ENCODE measurements around the gene TTC34.
"Not testable (repeated sequence)": the region's sequence is repeated elsewhere in the genome, so short reads cannot be mapped to it uniquely, and the experiment has no call there.

The TTC34 gene

DNA sequence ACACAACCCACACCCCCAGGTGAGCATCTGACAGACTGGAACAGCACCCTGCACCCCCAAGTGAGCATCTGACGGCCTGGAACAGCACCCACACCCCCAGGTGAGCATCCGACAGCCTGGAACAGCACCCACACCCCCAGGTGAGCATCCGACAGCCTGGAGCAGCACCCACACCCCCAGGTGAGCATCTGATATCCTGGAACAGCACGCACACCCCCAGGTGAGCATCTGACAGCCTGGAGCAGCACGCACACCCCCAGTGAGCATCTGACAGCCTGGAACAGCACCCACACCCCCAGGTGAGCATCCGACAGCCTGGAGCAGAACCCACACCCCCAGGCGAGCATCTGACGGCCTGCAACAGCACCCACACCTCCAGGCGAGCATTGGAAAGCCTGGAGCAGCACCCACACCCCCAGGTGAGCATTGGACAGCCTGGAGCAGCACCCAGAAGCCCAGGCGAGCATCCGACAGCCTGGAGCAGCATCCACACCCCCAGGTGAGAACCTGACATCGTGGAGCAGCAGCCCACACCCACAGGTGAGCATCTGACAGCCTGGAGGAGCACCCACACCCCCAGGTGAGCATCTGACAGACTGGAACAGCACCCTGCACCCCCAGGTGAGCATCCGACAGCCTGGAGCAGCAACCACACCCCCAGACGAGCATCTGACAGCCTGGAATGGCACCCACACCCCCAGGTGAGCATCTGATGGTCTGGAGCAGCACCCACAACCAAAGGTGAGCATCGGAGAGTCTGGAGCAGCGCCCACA is 149.2 kb downstream of the TTC34 start:
- not testable (repeated sequence) for FAIRE-seq; DNase-seq (ENCODE audit: insufficient read length, low spot score)

- TF ChIP-seq POU2F2 (IDR thresholded peaks at IDR 0.05; ENCODE audit: low read depth, low read length), result no peak
- TF ChIP-seq POLR2AphosphoS5 (IDR thresholded peaks at IDR 0.05; ENCODE audit: low read depth, low read length), result no peak
- TF ChIP-seq PAX5 (IDR thresholded peaks at IDR 0.05; ENCODE audit: insufficient read depth, low read length, severe bottlenecking), result no peak
- TF ChIP-seq POLR2A (IDR thresholded peaks at IDR 0.05; ENCODE audit: low read depth, low read length), result no peak
- no peak for TF ChIP-seq TAF1 (IDR thresholded peaks at IDR 0.05; ENCODE audit: low read depth, low read length)
- no peak for TF ChIP-seq SPI1 (IDR thresholded peaks at IDR 0.05; ENCODE audit: low read depth, low read length)
- no peak for FAIRE-seq
- DNase-seq (ENCODE audit: insufficient read length, low spot score), result no peak
Observed at GRCh38 chr1:2650967-2651645, 150.4 kb downstream of the TTC34 start.

DNA sequence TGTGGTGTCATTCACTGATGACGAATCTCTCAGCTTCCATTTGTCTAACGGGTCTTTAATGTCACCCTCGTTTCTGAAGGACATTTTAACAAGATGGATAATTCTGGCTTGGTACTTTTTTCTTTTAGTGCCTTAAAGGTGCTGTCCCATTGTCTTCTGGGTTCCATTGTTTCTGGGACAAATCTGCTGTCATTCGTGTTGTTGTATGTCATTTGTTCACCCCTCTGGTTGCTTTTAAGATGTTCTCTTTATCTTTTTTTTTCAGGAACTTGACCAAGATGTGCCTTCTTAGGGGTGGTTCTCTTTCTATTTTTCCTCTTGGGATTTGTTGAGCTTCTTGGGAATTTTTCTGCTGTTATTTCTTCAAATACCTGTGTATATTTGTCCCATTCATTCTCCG is 154.7 kb downstream of the TTC34 start:
- no peak for FAIRE-seq
- TF ChIP-seq PAX5 (IDR thresholded peaks at IDR 0.05; ENCODE audit: insufficient read depth, low read length, severe bottlenecking), result no peak
- no peak for TF ChIP-seq POLR2A (IDR thresholded peaks at IDR 0.05; ENCODE audit: low read depth, low read length)
- no peak for TF ChIP-seq TAF1 (IDR thresholded peaks at IDR 0.05; ENCODE audit: low read depth, low read length)
- no peak for TF ChIP-seq POLR2AphosphoS5 (IDR thresholded peaks at IDR 0.05; ENCODE audit: low read depth, low read length)
- no peak for TF ChIP-seq POU2F2 (IDR thresholded peaks at IDR 0.05; ENCODE audit: low read depth, low read length)
- TF ChIP-seq SPI1 (IDR thresholded peaks at IDR 0.05; ENCODE audit: low read depth, low read length), result no peak
- no peak for DNase-seq (ENCODE audit: insufficient read length, low spot score)

DNA sequence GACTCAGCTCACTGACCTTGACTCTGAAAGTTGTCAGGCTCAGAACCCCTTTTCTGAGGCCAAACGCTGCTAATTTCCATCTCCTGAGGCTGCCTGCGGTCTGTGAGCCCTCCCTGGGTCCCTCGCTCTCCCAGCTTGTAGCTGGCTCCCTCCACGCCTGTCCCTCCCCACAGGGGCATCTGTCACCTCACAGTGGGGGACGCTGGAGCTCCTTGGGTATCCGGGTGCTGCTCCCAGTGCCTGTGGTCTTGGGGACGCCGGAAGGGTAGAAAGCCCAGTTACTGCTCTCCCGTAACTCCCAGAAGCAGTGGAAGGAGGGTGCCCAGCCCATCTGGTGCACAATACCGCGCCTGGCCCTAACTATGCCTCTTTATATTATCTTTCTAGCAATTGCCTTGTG is 155.7 kb downstream of the TTC34 start:
- DNase-seq (ENCODE audit: insufficient read length, low spot score) (no peak), FAIRE-seq (no peak)
- TF ChIP-seq POU2F2 (IDR thresholded peaks at IDR 0.05; ENCODE audit: low read depth, low read length) (no peak), PAX5 (IDR thresholded peaks at IDR 0.05; ENCODE audit: insufficient read depth, low read length, severe bottlenecking) (no peak), POLR2A (IDR thresholded peaks at IDR 0.05; ENCODE audit: low read depth, low read length) (no peak), TAF1 (IDR thresholded peaks at IDR 0.05; ENCODE audit: low read depth, low read length) (no peak), SPI1 (IDR thresholded peaks at IDR 0.05; ENCODE audit: low read depth, low read length) (no peak), POLR2AphosphoS5 (IDR thresholded peaks at IDR 0.05; ENCODE audit: low read depth, low read length) (no peak)

DNA sequence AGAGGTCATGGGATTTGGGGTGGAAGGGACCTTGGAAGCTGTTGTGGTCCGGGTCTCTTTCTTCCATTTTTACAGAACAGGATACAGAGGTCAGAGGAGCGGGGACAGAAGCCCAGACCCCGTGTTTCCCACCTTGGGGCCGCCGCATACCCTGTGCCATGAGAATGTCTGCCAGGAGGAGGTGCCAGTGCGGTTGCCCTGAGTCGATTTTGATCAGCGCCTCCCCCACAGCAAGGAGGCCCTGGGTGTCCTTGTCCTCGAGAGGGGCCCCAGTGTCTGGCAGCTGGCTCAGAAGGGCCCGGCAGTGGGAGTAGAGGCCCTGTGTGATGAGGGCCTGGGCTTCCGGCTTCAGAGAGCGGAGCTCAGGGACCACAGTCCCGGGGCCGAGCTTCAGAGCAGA is 156.3 kb downstream of the TTC34 start:
- TF ChIP-seq POLR2AphosphoS5 (IDR thresholded peaks at IDR 0.05; ENCODE audit: low read depth, low read length), result no peak
- TF ChIP-seq POU2F2 (IDR thresholded peaks at IDR 0.05; ENCODE audit: low read depth, low read length), result no peak
- TF ChIP-seq TAF1 (IDR thresholded peaks at IDR 0.05; ENCODE audit: low read depth, low read length), result no peak
- TF ChIP-seq POLR2A (IDR thresholded peaks at IDR 0.05; ENCODE audit: low read depth, low read length), result no peak
- TF ChIP-seq PAX5 (IDR thresholded peaks at IDR 0.05; ENCODE audit: insufficient read depth, low read length, severe bottlenecking), result no peak
- TF ChIP-seq SPI1 (IDR thresholded peaks at IDR 0.05; ENCODE audit: low read depth, low read length), result no peak
- DNase-seq (ENCODE audit: insufficient read length, low spot score) (no peak), FAIRE-seq (no peak)

GRCh38 chr1:2644591-2645101 is 156.8 kb downstream of the TTC34 start:
- TF ChIP-seq POU2F2 (IDR thresholded peaks at IDR 0.05; ENCODE audit: low read depth, low read length), result no peak
- TF ChIP-seq PAX5 (IDR thresholded peaks at IDR 0.05; ENCODE audit: insufficient read depth, low read length, severe bottlenecking), result no peak
- no peak for TF ChIP-seq POLR2AphosphoS5 (IDR thresholded peaks at IDR 0.05; ENCODE audit: low read depth, low read length)
- TF ChIP-seq TAF1 (IDR thresholded peaks at IDR 0.05; ENCODE audit: low read depth, low read length), result no peak
- TF ChIP-seq SPI1 (IDR thresholded peaks at IDR 0.05; ENCODE audit: low read depth, low read length), result no peak
- TF ChIP-seq POLR2A (IDR thresholded peaks at IDR 0.05; ENCODE audit: low read depth, low read length), result no peak
- FAIRE-seq (no peak), DNase-seq (ENCODE audit: insufficient read length, low spot score) (no peak)

- no peak for FAIRE-seq
- TF ChIP-seq POLR2A (IDR thresholded peaks at IDR 0.05; ENCODE audit: low read depth, low read length) (no peak), SPI1 (IDR thresholded peaks at IDR 0.05; ENCODE audit: low read depth, low read length) (no peak), TAF1 (IDR thresholded peaks at IDR 0.05; ENCODE audit: low read depth, low read length) (no peak), POLR2AphosphoS5 (IDR thresholded peaks at IDR 0.05; ENCODE audit: low read depth, low read length) (no peak), POU2F2 (IDR thresholded peaks at IDR 0.05; ENCODE audit: low read depth, low read length) (no peak), PAX5 (IDR thresholded peaks at IDR 0.05; ENCODE audit: insufficient read depth, low read length, severe bottlenecking) (no peak)
Observed at GRCh38 chr1:2644171-2644570, 157.3 kb downstream of the TTC34 start.

GRCh38 chr1:2643414-2644077 is 157.9 kb downstream of the TTC34 start:
- no peak for FAIRE-seq
- TF ChIP-seq POLR2AphosphoS5 (IDR thresholded peaks at IDR 0.05; ENCODE audit: low read depth, low read length) (no peak), POU2F2 (IDR thresholded peaks at IDR 0.05; ENCODE audit: low read depth, low read length) (no peak), PAX5 (IDR thresholded peaks at IDR 0.05; ENCODE audit: insufficient read depth, low read length, severe bottlenecking) (no peak), SPI1 (IDR thresholded peaks at IDR 0.05; ENCODE audit: low read depth, low read length) (no peak), TAF1 (IDR thresholded peaks at IDR 0.05; ENCODE audit: low read depth, low read length) (no peak), POLR2A (IDR thresholded peaks at IDR 0.05; ENCODE audit: low read depth, low read length) (no peak)

More at GRCh38 chr1:2644171-2644570, 157.3 kb downstream of the TTC34 start:
- DNase-seq (ENCODE audit: insufficient read length, low spot score), result no peak

More at GRCh38 chr1:2643414-2644077, 157.9 kb downstream of the TTC34 start:
- no peak for DNase-seq (ENCODE audit: insufficient read length, low spot score)
